NCI-H226 (cell line): ENCODE results near the gene SPATA19.
"Not testable (repeated sequence)": the region's sequence is repeated elsewhere in the genome, so short reads cannot be mapped to it uniquely, and the experiment has no call there.

Experiments used
- DNase-seq: peaks from one replicate; pipeline ENCODE4 v3.0.0-alpha.2; 2015

Gene SPATA19, protein sequence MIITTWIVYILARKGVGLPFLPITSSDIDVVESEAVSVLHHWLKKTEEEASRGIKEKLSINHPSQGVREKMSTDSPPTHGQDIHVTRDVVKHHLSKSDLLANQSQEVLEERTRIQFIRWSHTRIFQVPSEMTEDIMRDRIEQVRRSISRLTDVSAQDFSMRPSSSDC

DNA sequence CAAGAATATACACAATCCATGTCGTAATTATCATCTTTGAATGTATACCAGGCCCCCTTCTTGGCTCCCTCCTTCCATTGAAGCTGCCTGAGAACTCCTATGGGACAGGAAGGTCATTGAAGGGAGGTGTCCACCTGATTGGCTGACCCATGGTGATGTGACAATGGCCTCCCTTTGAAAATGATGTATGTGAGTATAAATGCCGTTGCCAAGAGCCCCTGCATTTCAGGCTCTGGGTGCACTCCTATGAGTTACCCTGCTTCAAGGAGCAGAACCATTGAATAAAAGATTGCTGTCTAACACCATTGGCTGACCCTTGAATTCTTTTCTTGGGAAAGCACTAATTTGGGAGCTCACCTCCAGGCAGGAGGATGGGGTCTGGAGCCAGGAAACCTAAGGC is at the start of gene SPATA19:
Gene SPATA19 (minus strand): TSS at position 101 of the 400 bp plus-strand sequence. CDS start 67 bp downstream, at position 34.
- DNase-seq, result no peak

DNA sequence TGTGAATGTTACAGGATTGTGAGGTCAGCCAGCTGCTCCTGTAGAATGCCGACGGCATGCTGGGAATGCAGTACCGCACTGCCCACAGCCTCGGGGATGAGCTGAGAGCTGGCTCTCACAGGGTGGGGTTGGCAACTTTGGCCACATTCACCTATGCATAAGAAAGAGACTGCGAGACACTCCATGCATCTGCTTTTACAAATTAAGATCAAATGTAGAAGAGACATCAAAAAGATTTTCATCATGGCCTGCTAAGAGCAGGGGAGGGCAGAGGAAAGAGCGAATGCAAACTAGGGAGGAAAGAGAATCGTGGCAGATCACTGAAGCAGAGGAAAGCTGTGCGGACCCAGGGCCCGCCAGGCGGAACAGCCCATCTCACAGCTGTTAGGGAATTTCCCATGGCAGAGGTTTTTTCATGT is 49.8 kb upstream of the SPATA19 start:
- no peak for DNase-seq

DNA sequence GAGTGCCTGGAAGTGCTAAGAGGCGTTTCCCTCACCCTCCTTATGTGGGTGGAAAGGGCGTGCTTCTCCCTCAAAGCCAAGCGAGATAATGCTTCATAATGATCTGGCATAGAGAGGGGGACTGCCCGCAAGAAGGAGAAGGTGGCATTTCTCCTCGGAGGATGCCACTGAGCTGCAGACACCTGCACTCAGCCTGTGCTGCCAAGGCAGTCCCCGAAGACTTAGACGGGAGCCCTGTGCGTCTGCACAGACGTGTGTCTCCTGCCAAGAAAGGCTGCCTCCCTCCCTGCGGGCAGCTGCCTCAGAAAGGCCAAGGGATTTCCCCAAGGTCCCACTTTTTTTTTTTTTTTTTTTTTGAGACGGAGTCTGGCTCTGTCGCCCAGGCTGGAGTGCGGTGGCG is 48.1 kb upstream of the SPATA19 start:
- DNase-seq, result no peak

DNA sequence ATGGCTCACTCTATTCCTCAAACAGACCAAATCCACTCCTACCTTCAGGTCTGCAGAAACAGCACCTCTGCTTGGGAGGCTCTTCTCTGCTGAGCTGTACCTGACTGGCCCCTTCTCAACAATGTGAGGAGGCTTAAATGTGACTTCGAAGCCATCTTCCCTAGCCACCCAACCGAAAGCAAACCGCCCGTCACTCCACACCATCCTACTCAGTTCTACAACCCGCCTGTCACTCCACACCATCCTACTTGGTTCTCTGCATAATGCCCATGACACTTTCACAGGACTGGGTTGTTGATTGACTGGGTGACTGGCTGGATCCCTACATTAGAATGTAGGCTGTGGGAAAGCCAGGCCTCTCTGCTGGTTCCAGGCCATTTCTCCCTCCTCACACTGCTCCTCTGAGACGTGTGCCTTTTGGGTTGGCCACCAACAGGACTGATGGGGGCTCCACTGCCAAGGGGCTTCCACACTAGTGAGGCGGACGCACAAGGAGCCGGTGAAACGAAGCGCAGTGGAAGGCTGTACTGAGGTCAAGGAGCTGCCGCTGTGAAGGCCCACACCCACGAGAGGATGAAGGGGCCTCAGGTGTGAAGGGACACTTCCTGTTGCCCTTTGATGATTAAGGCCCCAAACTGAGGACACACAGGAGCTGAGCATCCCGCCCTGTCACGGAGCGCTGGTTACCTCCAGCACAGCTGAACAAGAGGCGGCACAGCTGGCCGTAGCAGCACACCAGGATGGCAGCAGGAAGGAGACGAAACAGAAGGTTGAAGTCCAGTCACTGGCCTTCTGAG is 47.5 kb upstream of the SPATA19 start:
- DNase-seq, result no peak

DNA sequence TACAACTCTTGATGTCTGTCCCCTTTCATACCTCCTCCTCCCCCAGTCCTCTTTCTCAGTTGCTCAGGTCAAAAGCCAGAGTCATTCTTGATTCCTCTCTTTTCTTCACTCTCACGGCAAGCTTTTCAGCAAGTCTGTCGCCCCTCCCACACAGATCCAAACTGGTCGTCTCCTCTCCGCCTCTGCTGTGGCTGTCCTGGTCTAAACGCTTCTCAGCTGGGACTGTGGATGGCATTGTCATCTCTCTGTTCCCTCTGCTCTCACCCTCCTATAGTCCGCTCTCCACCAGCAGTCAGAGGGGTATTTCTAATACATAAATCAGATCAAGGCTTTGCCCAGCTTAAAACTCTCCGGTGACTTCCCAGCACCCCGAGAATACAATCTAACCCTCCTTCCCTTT is 46.8 kb upstream of the SPATA19 start:
- no peak for DNase-seq

DNA sequence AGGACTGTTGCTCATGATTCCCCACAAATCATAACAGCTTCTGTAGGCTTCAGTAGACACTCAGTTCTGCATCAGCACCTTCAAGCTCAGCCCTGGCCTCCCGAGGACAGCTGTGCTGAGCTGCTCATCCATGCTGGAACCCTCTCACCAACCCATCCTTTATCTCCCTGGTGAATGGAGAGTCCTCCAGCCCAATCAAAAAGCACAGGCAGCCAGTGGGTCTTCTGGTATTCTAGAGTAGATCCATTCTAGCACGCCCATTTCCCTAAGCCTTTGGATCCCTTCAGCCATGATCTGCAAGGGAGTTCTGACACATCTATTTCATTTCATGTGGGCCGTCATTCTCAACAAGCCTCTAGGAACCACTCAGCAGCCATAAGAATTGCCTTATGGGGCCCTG is 44.6 kb upstream of the SPATA19 start:
- DNase-seq, result no peak

DNA sequence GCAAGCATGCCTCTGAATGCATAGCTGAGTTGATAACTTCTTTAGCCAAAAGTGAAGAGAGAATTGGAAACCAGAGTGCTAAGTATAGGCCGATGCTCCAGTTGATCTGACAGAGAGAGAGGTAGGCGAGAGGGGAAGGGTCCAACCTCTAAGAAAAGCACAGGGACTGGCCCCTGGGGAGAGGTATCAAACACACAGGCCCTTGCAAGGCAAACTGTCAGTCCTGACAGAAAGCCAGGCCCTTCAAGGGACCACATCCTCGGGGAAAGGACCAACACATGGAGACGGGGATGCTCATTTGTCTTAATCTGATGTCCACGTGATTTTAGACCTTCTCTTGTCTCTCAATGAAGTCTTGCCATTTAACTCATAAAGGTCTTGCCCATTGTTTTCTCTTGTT is 43.9 kb upstream of the SPATA19 start:
- no peak for DNase-seq

DNA sequence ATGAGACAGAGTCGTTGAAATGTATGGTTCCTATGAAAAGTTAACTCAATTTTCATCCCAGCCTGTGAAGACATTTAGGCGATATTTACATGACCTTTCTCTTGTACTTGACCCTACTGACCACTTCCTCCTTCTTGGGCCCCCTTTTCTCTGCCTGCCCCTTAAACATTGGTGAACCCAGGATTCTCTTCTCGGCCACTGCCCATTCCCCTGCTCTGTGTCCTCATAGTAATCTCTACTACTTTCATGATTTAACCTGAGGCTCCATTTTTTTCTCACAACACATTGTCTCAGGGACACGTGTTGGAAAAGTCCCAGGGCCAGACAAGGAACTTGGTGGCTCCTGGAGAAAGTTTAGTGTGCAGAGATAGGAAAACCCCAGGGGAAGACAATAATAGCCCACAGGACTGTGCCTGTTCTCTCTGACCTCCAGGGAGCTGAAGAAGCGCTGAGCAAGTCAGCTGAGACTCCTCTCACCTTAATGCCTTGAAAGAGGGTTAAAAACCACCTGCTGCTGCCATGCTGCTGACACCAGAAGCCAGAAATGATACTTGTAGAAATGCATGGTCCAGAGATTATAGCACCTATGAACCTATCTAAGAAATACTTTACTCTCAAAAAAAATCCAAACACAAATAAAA is 42.5 kb upstream of the SPATA19 start:
- DNase-seq, result no peak

DNA sequence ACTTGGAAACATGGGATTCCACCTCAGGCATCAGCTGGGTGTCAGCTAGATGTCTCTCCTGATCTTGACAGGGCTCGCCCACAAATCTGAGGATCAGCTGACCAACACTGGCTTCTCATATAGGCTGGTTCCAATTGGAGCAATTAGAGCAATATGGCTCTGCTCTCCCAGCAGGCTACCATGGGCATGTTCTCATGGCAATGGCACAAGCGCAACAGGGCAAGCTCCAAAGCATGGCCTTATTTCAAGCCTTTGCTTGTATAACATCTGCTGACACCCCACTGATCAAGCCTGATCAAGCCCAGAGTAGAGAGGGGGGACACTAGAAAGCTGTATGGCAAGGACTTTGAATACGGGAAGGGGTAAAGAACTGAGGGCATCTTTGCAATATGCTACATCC is 40.7 kb upstream of the SPATA19 start:
- DNase-seq, result no peak

DNA sequence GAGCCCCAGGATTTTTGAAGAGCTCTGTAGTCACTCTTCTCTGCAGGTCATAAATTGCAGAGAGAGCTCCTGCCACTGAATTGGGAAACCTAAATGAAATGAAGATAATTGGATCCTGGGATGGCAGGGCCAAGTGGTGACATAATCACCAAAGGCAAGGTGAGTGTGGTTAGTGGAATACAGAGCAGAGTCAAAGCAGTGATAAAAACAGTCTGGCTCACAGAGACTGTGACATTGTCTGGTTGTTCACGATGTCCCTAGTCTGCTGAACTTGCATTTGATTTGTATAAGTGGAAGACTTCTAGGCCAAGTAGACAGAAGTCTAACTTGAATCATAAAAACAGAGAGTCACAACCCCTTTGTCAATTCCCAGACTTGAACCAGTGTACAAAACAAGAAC is 26.8 kb upstream of the SPATA19 start:
- no peak for DNase-seq

DNA sequence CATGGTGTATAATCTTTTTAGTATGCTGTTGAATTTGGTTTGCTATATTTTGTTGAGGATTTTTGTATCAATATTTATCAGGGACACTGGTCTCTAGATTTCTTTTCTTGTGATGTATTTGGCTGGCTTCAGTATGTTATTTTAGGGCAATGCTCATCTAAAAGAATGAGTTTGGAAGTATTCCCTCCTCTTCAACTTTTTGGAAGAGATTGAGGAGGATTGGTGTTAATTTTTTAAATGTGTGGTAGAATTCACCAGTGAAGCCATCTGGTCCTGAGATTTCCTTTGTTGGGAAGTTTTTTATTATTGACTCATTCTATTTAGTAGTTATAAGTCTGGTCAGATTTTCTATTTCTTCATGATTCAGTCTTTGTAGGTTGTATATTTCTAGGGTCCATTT is 22.1 kb upstream of the SPATA19 start:
- no peak for DNase-seq

DNA sequence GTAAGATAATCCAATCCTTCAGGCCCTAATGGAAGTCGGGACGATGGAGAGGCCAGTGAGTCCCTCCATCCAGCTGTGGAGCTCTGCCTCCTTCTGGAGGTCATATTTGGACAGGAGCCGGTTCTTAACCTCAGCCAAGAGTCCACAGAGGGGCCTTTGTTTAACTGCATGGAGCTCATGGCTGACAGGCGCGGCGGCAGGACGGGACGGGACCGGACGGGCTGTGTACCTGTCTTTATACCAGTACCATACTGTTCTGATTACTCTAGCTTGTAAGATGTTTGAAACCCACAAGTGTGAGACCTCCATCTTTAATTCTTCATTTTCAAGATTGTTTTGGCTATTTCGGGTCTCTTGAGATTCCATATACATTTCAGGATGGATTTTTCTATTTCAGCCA is 20.2 kb upstream of the SPATA19 start:
- no peak for DNase-seq

DNA sequence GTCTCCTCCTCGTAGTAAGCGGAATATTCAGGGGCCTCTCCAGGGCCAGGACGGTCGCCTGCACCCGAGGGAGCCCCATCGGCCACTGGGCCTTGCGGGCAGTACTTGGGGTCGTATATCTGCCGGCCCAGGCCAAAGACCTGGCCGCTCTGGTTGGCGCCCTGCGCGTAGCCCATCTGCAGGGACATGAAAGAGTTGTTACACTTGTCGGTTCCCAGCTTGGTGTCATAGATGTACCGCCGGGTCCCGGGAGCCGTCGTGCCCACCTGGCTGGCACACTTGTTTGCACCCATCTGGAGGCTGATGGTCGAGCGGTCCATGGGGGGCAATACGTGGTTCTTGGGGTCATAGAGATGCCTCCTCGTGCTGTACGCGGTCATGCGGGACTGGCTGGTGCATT is 19.4 kb upstream of the SPATA19 start:
- DNase-seq, result no peak

DNA sequence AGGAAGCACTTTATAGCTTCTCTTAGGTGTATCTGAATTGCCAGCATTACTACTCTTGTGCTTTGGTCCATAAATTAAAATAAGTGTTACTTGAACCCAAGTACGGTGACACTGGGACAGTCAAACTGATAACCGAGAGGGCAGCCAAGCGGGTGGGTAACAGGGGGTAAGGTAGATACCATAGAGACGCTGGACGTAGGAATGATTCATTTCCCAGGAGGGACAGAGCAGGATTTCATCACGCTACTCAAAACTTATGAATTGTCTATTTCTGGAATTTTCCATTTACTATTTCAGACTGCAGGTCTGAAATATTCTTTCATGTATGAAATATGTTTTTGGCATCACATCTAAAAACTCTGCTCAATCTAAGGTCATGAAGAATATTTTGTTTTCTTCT is 14.8 kb upstream of the SPATA19 start:
- DNase-seq, result no peak

DNA sequence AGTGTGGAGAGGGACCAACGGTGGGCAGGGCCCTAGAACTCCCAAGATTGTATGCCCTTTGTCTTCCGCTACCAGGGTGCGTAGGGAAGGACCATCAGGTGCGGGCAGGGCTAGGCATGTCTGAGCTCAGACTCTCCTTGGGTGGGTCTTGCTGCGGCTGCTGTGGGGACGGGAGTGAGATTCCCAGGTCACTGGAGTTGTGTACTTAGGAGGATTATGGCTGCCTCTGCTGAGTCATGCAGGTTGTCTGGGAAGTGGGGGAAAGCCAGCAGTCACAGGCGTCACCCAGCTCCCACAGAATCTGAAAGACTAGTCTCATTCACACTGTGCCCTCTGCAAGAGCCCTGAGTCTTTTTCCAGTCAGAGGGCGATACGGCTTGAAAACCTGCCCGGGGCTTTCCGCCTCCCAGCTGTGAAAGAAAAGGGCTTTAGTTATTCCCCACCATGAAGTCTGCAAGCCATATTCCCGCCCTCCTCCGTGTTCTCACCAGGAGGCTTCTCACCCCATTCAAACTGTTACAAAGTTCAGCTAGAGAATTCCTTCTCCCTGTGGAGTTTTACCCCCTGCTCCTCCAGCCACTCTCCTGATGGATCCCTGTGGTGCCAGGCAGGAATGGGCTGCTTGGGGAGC is 9.1 kb upstream of the SPATA19 start:
- not testable (repeated sequence) for DNase-seq

DNA sequence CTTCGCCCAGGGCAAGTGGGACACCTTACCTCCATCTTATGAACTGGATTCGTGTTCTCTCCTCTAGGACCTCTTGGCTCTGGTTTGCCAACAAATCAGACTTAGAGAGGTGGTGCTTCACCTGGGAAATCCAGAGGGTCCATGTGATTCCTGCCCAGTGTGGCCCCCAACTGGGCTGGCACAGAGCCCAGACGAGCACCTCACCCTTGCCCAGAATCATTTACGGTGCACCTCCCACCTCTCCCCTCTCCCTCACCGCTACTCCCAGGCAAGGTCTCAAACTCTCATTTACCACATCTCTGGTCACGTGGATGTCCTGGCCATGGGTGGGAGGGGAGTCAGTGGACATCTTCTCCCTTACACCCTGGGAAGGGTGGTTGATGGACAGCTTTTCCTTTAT is 1.1 kb downstream of the SPATA19 start:
- DNase-seq, result no peak

DNA sequence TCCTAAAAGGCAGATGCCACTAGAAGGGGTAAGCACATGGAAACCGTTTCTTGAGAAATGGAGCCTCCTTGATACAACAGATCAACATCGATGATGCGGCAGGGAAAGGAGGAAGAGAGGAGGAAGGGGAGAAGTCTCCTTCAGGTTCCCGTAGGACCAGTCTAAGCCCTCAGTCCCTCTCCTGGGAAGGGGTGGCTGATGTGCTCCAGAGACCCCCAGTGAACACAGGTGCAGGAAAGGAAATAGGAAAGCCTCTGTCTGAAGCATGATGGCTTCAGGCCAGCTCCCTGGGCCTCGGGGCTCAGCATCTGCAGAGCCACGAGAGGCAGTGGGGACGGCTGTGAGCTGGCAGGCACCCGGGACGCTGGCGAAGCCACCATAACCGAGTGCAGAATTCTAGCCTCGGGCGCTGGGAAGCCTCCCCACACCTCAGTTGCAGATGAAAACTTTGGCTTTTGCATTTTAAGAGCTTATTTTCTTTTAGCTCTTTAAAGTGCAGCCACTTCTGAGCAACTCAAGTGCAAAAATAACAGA is 1.8 kb downstream of the SPATA19 start:
- no peak for DNase-seq

DNA sequence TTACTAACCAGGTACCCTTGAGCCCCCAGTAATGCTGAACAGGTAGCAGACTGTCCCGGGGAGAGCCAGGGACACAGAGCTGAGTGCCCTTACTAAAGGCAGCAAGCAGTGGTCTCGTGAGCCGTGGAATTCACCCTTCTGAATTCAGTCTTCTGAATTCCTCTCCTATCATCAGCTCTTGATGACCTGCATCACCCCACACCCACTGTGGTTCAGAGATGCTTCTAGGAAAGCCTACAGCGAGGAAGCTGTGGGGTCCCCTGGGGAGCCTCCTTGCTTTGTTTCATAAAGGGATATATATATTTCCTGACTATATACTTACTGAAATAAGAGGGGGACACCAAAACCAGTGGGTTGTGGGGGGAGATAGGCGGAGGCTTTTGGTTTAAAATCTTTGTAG is 2.6 kb downstream of the SPATA19 start:
- DNase-seq, result no peak

DNA sequence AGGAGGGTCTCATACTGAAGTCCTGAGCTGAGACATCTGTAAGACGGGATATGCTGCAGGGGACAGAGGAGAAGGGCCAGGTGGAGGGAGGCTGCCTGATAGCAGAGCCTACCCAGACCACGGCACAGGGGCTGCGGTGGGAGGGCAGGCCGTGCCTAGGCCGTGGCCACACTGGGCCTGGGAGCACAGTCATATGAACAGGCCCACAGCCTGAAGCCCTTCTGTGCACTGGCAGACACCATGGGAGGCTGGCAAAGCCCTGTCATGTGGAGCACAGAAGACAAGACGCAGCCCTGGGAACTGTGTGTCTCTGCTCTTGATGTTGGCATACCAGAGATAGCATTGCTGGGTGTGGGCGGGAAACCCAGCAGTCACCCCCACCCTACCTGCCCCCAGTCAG is 3.3 kb downstream of the SPATA19 start:
- DNase-seq, result no peak

DNA sequence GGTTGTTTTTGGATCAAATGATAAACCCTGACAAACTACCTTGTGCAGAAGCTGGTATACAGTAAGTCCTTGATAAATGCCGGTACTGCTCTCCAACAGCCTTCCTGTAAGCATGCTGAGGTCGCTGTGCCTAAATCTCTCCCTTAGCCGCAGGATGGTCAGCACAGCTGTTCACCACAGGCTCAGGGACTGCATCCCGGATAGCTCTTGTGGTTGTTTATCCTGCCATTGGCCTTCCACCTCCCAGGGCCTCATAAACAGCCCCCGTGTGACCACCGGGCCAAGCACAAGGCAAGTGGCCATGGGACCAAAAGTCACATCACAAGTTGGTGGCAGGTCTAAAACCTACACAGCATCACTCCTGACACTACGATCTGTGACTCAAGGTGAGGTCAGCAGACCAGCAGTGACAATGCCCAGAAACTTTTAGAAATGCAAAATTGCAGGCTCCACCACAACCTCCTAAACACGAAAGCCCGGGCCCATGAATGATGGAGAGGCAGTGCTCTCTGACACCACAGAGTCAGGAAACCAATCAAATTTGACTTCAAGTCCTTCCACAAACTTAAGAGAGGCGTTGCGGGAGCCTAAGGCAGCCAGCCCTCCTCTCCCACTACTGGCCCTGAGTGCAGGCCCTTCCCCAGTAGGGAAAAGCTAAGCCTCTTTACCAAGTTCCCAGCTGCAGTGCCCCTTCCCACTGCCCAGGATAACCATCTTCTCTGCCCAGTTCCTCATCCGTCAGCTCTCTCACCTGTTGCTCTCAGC is 3.9 kb downstream of the SPATA19 start:
- DNase-seq, result no peak

DNA sequence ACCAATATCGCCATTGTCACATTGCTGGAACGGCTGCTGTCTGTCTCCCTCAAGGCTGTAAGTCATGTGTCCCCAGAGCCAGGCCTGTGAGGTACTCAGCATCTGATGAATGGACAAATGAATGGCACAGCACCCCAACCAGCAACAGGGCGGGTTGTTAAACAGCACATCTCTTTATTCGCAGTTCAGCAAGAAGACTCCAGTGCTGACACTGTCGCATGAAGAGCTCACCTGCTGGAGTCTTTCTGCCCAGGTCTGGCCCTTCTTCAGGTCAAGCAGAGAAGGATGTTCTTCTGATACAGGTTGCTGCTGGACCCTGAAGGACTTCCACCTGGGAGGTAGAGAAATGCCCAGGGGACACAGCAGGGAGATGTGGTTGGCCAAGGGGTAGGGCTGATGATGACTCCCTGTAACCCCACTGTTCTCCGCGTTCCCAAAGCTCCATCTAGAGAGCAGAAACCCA is 4.8 kb downstream of the SPATA19 start:
- no peak for DNase-seq
